Measurements from ENCODE around the gene RNF144A.

DNA sequence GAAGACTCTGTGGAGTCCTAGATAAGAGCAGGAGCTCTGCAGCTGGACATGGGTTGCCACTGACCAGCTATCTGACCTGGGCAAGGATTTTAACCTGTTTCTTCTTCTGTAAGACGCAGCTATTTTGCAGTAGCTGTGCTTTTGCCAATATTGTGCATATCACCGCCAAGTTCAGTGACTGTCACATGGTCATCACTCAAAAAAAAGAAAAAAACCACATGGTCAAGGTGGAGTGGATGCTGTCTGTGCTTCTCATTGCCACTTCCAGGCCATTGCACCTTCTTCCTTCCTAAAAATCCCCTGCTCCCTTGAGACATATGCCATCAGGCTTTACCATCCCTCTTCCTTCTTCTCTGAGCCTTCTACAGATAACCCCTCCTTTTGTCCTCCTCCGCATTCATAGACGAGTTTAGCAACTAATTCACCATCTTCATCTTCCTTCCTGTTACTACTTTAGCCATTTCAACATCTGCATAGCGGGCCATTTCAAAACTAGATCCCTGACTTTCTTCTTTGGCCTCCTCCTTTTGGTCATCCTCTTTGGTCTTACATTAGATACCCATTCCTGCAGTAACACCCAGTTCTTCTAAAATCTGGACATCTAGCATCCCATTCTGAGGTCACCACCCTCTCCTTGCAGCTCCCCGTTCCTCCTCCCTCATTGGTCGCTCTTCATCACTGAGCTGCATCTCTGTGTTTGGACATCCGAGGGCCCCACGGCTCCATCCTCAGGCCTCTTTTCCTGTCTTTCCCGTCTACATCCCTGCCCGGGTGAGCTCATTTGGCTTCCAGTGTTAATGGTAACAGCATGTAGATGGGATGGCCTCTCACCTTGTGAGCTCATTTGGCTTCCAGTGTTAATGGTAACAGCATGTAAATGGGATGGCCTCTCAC, 17.8 kb downstream of the RNF144A start:
- TF ChIP-seq GATA2 (IDR thresholded peaks at IDR 0.05; ENCODE audit: low read depth, low read length) (no peak), GATA3 (IDR thresholded peaks at IDR 0.05; ENCODE audit: low read depth, low read length) (no peak)
